Left ventricle myocardium inferior (tissue), 1 donor: ENCODE data around the gene DAND5. TPM values are rescaled to one million over a fixed set of nuclear protein-coding genes. Genes with fewer than 3 reads are reported as not detected.
A peak's percentile ranks its signal among the peaks of the same experiment; 100 is the strongest.

Source experiments
- DNase-seq: peaks from one replicate; pipeline ENCODE4 v3.0.0-alpha.2; 2020
- H3K27ac ChIP-seq: fragments of 200-600 bp; replicated peaks from 2 replicates; pipeline ENCODE4 v1.8.0; 2021
- H3K27me3 ChIP-seq: fragments of 200-600 bp; 2 replicates; pipeline ENCODE4 v1.8.0; 2021; ENCODE audit warnings: low read depth
- H3K36me3 ChIP-seq: fragments of 200-600 bp; 2 replicates; pipeline ENCODE4 v1.8.0; 2021
- H3K4me1 ChIP-seq: fragments of 200-600 bp; 2 replicates; pipeline ENCODE4 v1.8.0; 2021
- H3K4me3 ChIP-seq: fragments of 200-600 bp; 2 replicates; pipeline ENCODE4 v1.8.0; 2021; ENCODE audit warnings: mild to moderate bottlenecking, moderate library complexity
- H3K9me3 ChIP-seq: fragments of 200-600 bp; replicated peaks from 2 replicates; pipeline ENCODE4 v1.8.0; 2021
- intact Hi-C: fragments of 100-400 bp; cut with micrococcal nuclease; formaldehyde crosslinking; loops from one replicate; pipeline ENCODE4 v1.11.0; 2022
- long read RNA-seq: library from polyadenylated mRNA; unstranded; transcript quantifications from one replicate; pipeline ENCODE4 v2.0.0, GENCODE V29; 2021
- total RNA-seq: library from RNA; stranded (reverse); fragmentation: NEBNext Ultra II Directional; extraction: Animal tissue kit (Norgen Biotek cat#: 25700); gene quantifications from one replicate; pipeline ENCODE4 v1.2.1, GENCODE V29; 2021
- TF ChIP-seq, protein P1 (sequence below): fragments of 200-600 bp; IDR thresholded peaks from 2 replicates; pipeline ENCODE4 v1.8.0; 2021; ENCODE audit warnings: antibody characterized with exemption, mild to moderate bottlenecking, borderline replicate concordance
- donor health status: DM: no; HTN: yes; CAD: no; lungs with severe emphysema.

Gene DAND5
- total RNA-seq: 12.7 TPM
- long read RNA-seq, transcript DAND5-201 (2 exons, 1,877 nt): major isoform, 26 of 29 reads
- long read RNA-seq, partial matches to known transcripts: 2 of 29 reads
- long read RNA-seq, other reads (novel, unspliced or antisense): 1 of 29 reads

- peak; percentile 60 for DNase-seq
- H3K9me3 ChIP-seq: no peaks in the 10 kb centered on the region
- TF ChIP-seq, protein P1, sequence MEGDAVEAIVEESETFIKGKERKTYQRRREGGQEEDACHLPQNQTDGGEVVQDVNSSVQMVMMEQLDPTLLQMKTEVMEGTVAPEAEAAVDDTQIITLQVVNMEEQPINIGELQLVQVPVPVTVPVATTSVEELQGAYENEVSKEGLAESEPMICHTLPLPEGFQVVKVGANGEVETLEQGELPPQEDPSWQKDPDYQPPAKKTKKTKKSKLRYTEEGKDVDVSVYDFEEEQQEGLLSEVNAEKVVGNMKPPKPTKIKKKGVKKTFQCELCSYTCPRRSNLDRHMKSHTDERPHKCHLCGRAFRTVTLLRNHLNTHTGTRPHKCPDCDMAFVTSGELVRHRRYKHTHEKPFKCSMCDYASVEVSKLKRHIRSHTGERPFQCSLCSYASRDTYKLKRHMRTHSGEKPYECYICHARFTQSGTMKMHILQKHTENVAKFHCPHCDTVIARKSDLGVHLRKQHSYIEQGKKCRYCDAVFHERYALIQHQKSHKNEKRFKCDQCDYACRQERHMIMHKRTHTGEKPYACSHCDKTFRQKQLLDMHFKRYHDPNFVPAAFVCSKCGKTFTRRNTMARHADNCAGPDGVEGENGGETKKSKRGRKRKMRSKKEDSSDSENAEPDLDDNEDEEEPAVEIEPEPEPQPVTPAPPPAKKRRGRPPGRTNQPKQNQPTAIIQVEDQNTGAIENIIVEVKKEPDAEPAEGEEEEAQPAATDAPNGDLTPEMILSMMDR: no peak
- H3K36me3 ChIP-seq: no peaks in the 10 kb centered on the region
- peaks cover 8% of the 10 kb centered on the region for H3K4me1 ChIP-seq
- no peaks in the 10 kb centered on the region for H3K27me3 ChIP-seq
- H3K27ac ChIP-seq: peak within 1 kb of the TSS; percentile 90
- peak within 1 kb of the TSS; percentile 50 for H3K4me3 ChIP-seq
- intact Hi-C loops: no loop called here
These were observed at the start of gene DAND5 for GRCh38 chr19:12969292-12969988. Gene DAND5 (plus strand): TSS chr19:12969576. CDS start chr19:12969661, 85 bp downstream.

- TF ChIP-seq, protein P1: no peak
- no peak for DNase-seq
- Histone ChIP-seq H3K27me3 (no peaks in the 10 kb centered on the region), H3K4me3 (no peak overlapping the region), H3K27ac (no peak overlapping the region), H3K9me3 (no peaks in the 10 kb centered on the region), H3K4me1 (peaks cover 5% of the 10 kb centered on the region), H3K36me3 (peaks cover 41% of the 10 kb centered on the region)
- intact Hi-C loops: no loop called here
These were observed 48.3 kb upstream of the DAND5 start for GRCh38 chr19:12921047-12921446.

DNA sequence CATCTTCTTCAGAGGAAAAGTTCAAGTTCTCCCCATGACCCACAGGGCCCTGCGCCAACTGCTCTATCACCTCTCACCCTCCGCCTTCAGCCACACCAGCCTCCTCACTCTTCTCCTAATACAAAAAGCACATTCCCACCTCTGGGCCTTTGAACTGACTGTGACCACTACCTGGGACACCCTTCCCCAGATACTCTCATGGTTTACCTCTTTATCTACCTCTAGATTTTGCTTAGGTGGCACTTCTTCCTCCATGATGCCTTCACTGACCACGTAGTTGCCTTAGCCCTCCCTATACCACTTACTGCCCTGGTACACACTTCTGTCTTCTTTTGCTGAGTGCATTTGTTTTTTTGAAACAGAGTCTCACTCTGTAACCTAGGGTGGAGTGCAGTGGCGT lies 46.4 kb upstream of the DAND5 start:
- Histone ChIP-seq H3K27me3 (no peaks in the 10 kb centered on the region), H3K4me1 (peaks cover 5% of the 10 kb centered on the region), H3K4me3 (no peak overlapping the region), H3K9me3 (no peaks in the 10 kb centered on the region), H3K36me3 (peaks cover 60% of the 10 kb centered on the region), H3K27ac (no peak overlapping the region)
- TF ChIP-seq, protein P1: no peak
- no peak for DNase-seq
- intact Hi-C loops: no loop called here

DNA sequence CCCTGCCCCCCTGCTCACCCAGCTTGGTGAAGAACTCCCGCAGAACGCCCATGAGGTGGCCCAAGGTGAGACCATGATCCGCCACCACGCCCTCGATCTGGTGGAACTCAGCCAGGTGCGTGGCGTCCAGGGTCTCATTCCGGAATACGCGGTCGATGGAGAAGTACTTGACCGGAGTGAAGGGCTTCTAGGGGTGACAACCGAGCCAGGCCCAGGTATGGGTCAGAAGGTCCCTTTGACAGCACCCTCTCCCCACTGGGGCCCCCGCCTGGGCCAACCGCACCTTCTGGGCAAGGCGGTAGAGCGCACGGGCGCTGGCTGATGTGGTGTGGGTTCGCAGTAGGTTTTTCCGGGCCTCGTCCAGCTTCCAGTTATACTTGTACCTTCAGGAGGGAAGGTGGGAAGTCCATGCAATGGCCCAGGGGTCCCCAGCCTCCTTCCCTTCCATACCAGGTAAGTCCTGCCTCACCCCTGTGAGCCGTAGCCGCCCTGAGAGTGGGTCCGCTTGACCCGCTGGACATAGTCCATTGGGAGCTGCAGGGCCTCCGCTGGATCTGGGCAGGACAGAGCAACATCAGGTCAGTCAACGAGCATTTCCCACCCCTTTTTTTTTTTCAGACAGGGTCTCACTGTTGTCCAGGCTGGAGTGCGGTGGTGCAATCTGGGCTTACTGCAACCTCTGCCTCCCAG lies 44.6 kb upstream of the DAND5 start:
- Histone ChIP-seq H3K36me3 (peaks cover 78% of the 10 kb centered on the region), H3K4me3 (no peak overlapping the region)
- intact Hi-C loops: no loop called here

GRCh38 chr19:12930002-12930645 lies 39.3 kb upstream of the DAND5 start:
- Histone ChIP-seq H3K4me3 (no peak overlapping the region), H3K9me3 (no peaks in the 10 kb centered on the region), H3K27me3 (no peaks in the 10 kb centered on the region), H3K4me1 (peaks cover 24% of the 10 kb centered on the region), H3K36me3 (peaks cover 59% of the 10 kb centered on the region), H3K27ac (no peak overlapping the region)
- no peak for DNase-seq
- intact Hi-C loops: no loop called here
- TF ChIP-seq, protein P1: no peak

More for the DNA sequence above, 44.6 kb upstream of the DAND5 start:
- no peaks in the 10 kb centered on the region for H3K9me3 ChIP-seq
- H3K27me3 ChIP-seq: no peaks in the 10 kb centered on the region
- H3K27ac ChIP-seq: no peak overlapping the region
- TF ChIP-seq, protein P1: no peak
- no peaks in the 10 kb centered on the region for H3K4me1 ChIP-seq
- DNase-seq: no peak
